HepG2 (cell line): ENCODE measurements around the gene GRIN3B. TPM values are rescaled to one million over a fixed set of nuclear protein-coding genes. Genes with fewer than 3 reads are reported as not detected.
A peak's percentile ranks its signal among the peaks of the same experiment; 100 is the strongest.

Experiments used
- ARID3A ChIP-seq: IDR thresholded peaks from 2 replicates; pipeline ENCODE4 v1.6.1; 2012; ENCODE audit warnings: low read depth, low read length, improper control_type of control experiment
- DRAP1 ChIP-seq: IDR thresholded peaks from 2 replicates; pipeline ENCODE4 v1.6.1; 2016; ENCODE audit warnings: missing genetic modification reagents, missing compliant biosample characterization
- GMEB2 ChIP-seq: IDR thresholded peaks from 2 replicates; pipeline ENCODE4 v1.6.1; 2016; ENCODE audit warnings: missing biosample characterization, missing genetic modification reagents, low read depth
- HINFP ChIP-seq: sonication (generic); formaldehyde crosslinking; IDR thresholded peaks from 2 replicates; pipeline ENCODE4 v1.4.0; 2020; ENCODE audit warnings: low read depth, mild to moderate bottlenecking, missing genetic modification reagents
- HMGA1 ChIP-seq: sonication (generic); formaldehyde crosslinking; conservative IDR thresholded peaks from 2 replicates; pipeline ENCODE4 v1.4.0; 2020; ENCODE audit warnings: missing genetic modification reagents
- IKZF4 ChIP-seq: sonication (generic); formaldehyde crosslinking; IDR thresholded peaks from 2 replicates; pipeline ENCODE4 v1.5.1; 2020; ENCODE audit warnings: borderline replicate concordance, mild to moderate bottlenecking, low read depth, missing genetic modification reagents; ENCODE audit errors: not compliant biosample characterization
- KLF6 ChIP-seq: IDR thresholded peaks from 2 replicates; pipeline ENCODE4 v1.8.0; 2016; ENCODE audit warnings: missing biosample characterization, missing genetic modification reagents
- NAIF1 ChIP-seq: sonication (generic); formaldehyde crosslinking; IDR thresholded peaks from 2 replicates; pipeline ENCODE4 v1.5.0; 2020; ENCODE audit warnings: mild to moderate bottlenecking, missing genetic modification reagents, borderline replicate concordance
- NBN ChIP-seq: fragments of 450-650 bp; conservative IDR thresholded peaks from 2 replicates; pipeline ENCODE4 v1.6.1; 2017
- NFKBIZ ChIP-seq: IDR thresholded peaks from 2 replicates; pipeline ENCODE4 v1.6.1; 2018; ENCODE audit warnings: missing genetic modification reagents, missing compliant biosample characterization
- POGK ChIP-seq: sonication (generic); formaldehyde crosslinking; conservative IDR thresholded peaks from 2 replicates; pipeline ENCODE4 v1.8.0; 2022; ENCODE audit warnings: mild to moderate bottlenecking, moderate library complexity, missing genetic modification reagents
- SIX1 ChIP-seq: sonication (generic); formaldehyde crosslinking; IDR thresholded peaks from 2 replicates; pipeline ENCODE4 v1.4.0; 2020; ENCODE audit warnings: missing genetic modification reagents, borderline replicate concordance
- UBTF ChIP-seq: sonication (generic); formaldehyde crosslinking; IDR thresholded peaks from 2 replicates; pipeline ENCODE4 v1.4.0; 2020; ENCODE audit warnings: mild to moderate bottlenecking, missing genetic modification reagents
- ZFP82 ChIP-seq: sonication (generic); formaldehyde crosslinking; IDR thresholded peaks from 2 replicates; pipeline ENCODE4 v1.5.1; 2020; ENCODE audit warnings: mild to moderate bottlenecking, missing genetic modification reagents, borderline replicate concordance
- ZFYVE20 ChIP-seq: sonication (generic); formaldehyde crosslinking; IDR thresholded peaks from 2 replicates; pipeline ENCODE4 v1.8.0; 2023; ENCODE audit warnings: low read depth, mild to moderate bottlenecking, moderate library complexity, missing genetic modification reagents, borderline replicate concordance
- ZNF280B ChIP-seq: sonication (generic); formaldehyde crosslinking; IDR thresholded peaks from 2 replicates; pipeline ENCODE4 v1.5.0; 2020; ENCODE audit warnings: missing genetic modification reagents, mild to moderate bottlenecking, borderline replicate concordance
- ZNF460 ChIP-seq: sonication (generic); formaldehyde crosslinking; IDR thresholded peaks from 2 replicates; pipeline ENCODE4 v1.5.1; 2020; ENCODE audit warnings: missing genetic modification reagents, mild to moderate bottlenecking, borderline replicate concordance
- ZNF747 ChIP-seq: sonication (generic); formaldehyde crosslinking; IDR thresholded peaks from 2 replicates; pipeline ENCODE4 v1.8.1; 2023; ENCODE audit warnings: missing genetic modification reagents, mild to moderate bottlenecking, borderline replicate concordance
- polyA plus RNA-seq, 8 experiments: library from polyadenylated mRNA; depleted of rRNA in 3 of 8; stranded (reverse) in 7 of 8; unstranded in 1 of 8; fragments of >200 nt; fragmentation: Illumina TruSeq in 4 of 8; extraction: Trizol in 4 of 8; gene quantifications; 2 replicates each; pipeline versions ENCODE4 v1.2.1 to v1.2.3, GENCODE V29; 2011 to 2016; ENCODE audit warnings: low read depth in 4 of 8, missing spikeins in 1 of 8, mixed read lengths in 1 of 8; ENCODE audit not compliant: insufficient read depth in 1 of 8
- total RNA-seq, 5 experiments: library from RNA; depleted of rRNA; stranded (reverse); fragments of >200 nt; fragmentation: Illumina TruSeq; extraction: Trizol; gene quantifications; 2 replicates each; pipeline ENCODE4 v1.2.3, GENCODE V29; 2016; ENCODE audit warnings: low read depth in 1 of 5

Gene GRIN3B
- total and polyA plus RNA-seq, 2 of the 13 experiments (the other 11 are each of a cell fraction or from before 2014, with no cell fraction given): 0.07 to 0.20 TPM

GRCh38 chr19:1046117-1046626 is 46.0 kb downstream of the GRIN3B start (continued):
- TF ChIP-seq ZNF460 (CRISPR knock-in tag) (no peak; the same call in 1 of the 2 replicates), ZFP82 (peak; percentile 71; the same call in 1 of the 2 replicates), ZNF747 (CRISPR knock-in tag) (no peak), ZNF280B (CRISPR knock-in tag) (no peak), ARID3A (no peak), POGK (CRISPR knock-in tag) (no peak), HINFP (CRISPR knock-in tag) (no peak), KLF6 (CRISPR knock-in tag) (0 out of 2 replicates have a peak, but pooled peaks have one; percentile 43), ZFYVE20 (CRISPR knock-in tag) (no peak), DRAP1 (CRISPR knock-in tag) (no peak), GMEB2 (CRISPR knock-in tag) (no peak), HMGA1 (no peak), NAIF1 (no peak), UBTF (CRISPR knock-in tag) (no peak), NBN (no peak), IKZF4 (CRISPR knock-in tag) (no peak), SIX1 (no peak), NFKBIZ (CRISPR knock-in tag) (no peak)
